ENCODE data around the gene MAP2. TPM values are rescaled to one million over a fixed set of nuclear protein-coding genes. Genes with fewer than 3 reads are reported as not detected.
A peak's percentile ranks its signal among the peaks of the same experiment; 100 is the strongest.

Gene MAP2
- total and polyA plus RNA-seq, 10 of the 15 experiments (the other 5 are each of a cell fraction or from before 2014, with no cell fraction given) = 0.01 TPM; not detected in 9

DNA sequence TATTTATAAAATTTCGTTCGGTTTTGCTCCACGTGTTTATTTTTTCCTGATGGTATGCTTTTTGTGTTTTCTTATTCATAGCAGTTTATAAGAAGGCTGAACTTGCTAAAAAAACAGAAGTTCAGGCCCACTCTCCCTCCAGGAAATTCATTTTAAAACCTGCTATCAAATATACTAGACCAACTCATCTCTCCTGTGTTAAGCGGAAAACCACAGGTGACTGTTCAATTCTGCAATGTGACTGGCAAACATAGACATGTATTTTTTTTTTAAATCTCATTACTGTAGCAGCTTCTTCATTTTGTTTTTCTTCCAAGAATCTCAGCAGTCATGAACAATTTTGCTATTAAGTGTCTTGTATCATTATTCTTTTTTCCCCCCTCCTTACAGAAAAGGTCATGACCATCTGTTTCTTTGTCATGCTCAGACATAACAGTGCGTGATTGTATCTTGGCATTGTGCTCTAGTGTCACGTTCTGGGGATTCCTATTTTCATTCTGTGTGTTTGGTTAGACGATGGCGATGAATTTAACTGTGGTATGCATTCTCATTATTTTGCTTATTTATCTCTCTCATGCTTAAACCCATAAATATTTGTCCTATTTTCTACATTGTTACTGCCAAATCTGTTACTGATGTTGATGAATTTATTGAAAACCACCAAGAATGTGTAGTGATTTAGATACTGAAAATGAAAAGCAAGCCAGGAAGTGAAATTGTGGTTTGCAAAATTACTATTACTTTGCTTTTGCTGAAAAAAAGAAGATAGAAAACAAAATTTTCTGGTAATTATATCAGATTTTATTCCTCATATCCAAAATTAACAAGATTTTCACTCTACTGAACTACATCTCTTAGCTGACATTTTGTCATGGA, 273.2 kb downstream of the MAP2 start (continued):
- TF ChIP-seq TCF7 (IDR thresholded peaks at IDR 0.05; ENCODE audit: borderline replicate concordance) (no peak), FOXM1 (IDR thresholded peaks at IDR 0.05; ENCODE audit: low read depth, low read length) (0 out of 2 replicates have a peak, but pooled peaks have one; percentile 36), GABPA (IDR thresholded peaks at IDR 0.05; ENCODE audit: low read depth) (0 out of 2 replicates have a peak, but pooled peaks have one; percentile 5)

DNA sequence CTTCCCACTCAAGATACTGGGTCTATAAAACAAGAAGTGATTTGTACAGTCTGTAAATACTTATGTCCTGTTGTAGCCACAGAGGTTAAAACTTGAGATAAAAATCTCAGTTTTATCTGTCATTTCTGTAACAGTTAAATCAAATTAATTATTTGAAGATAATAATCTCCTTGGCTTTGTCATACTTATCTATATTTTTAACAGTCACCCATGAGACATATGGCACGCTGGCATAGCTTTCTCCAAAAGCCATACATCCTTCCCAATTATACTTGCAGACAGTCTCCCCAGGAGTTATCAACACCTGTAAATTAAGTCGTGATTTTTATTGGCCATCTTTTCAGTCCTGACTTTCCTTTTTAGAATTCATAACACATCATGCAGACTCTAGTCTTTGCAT, 278.9 kb downstream of the MAP2 start:
- ATAC-seq = no peak
- TF ChIP-seq KAT2A (conservative IDR thresholded peaks at IDR 0.05; ENCODE audit: control insufficient read depth, low read depth, low read length) (no peak), EZH2 (IDR thresholded peaks at IDR 0.05; ENCODE audit: borderline replicate concordance, control insufficient read depth, low read depth, low read length) (no peak), TCF7 (IDR thresholded peaks at IDR 0.05; ENCODE audit: borderline replicate concordance) (no peak), TCF12 (IDR thresholded peaks at IDR 0.05; ENCODE audit: low read depth, low read length) (no peak), HDAC6 (IDR thresholded peaks at IDR 0.05; ENCODE audit: unreplicated experiment) (no peak), RAD51 (IDR thresholded peaks at IDR 0.05) (no peak), ZNF274 (IDR thresholded peaks at IDR 0.05; ENCODE audit: insufficient read depth, insufficient read length) (no peak), LARP7 (IDR thresholded peaks at IDR 0.05) (no peak)
- TF ChIP-seq, protein P1, sequence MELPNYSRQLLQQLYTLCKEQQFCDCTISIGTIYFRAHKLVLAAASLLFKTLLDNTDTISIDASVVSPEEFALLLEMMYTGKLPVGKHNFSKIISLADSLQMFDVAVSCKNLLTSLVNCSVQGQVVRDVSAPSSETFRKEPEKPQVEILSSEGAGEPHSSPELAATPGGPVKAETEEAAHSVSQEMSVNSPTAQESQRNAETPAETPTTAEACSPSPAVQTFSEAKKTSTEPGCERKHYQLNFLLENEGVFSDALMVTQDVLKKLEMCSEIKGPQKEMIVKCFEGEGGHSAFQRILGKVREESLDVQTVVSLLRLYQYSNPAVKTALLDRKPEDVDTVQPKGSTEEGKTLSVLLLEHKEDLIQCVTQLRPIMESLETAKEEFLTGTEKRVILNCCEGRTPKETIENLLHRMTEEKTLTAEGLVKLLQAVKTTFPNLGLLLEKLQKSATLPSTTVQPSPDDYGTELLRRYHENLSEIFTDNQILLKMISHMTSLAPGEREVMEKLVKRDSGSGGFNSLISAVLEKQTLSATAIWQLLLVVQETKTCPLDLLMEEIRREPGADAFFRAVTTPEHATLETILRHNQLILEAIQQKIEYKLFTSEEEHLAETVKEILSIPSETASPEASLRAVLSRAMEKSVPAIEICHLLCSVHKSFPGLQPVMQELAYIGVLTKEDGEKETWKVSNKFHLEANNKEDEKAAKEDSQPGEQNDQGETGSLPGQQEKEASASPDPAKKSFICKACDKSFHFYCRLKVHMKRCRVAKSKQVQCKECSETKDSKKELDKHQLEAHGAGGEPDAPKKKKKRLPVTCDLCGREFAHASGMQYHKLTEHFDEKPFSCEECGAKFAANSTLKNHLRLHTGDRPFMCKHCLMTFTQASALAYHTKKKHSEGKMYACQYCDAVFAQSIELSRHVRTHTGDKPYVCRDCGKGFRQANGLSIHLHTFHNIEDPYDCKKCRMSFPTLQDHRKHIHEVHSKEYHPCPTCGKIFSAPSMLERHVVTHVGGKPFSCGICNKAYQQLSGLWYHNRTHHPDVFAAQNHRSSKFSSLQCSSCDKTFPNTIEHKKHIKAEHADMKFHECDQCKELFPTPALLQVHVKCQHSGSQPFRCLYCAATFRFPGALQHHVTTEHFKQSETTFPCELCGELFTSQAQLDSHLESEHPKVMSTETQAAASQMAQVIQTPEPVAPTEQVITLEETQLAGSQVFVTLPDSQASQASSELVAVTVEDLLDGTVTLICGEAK (IDR thresholded peaks at IDR 0.05; ENCODE audit: borderline replicate concordance) = no peak
- TF ChIP-seq, protein P2, sequence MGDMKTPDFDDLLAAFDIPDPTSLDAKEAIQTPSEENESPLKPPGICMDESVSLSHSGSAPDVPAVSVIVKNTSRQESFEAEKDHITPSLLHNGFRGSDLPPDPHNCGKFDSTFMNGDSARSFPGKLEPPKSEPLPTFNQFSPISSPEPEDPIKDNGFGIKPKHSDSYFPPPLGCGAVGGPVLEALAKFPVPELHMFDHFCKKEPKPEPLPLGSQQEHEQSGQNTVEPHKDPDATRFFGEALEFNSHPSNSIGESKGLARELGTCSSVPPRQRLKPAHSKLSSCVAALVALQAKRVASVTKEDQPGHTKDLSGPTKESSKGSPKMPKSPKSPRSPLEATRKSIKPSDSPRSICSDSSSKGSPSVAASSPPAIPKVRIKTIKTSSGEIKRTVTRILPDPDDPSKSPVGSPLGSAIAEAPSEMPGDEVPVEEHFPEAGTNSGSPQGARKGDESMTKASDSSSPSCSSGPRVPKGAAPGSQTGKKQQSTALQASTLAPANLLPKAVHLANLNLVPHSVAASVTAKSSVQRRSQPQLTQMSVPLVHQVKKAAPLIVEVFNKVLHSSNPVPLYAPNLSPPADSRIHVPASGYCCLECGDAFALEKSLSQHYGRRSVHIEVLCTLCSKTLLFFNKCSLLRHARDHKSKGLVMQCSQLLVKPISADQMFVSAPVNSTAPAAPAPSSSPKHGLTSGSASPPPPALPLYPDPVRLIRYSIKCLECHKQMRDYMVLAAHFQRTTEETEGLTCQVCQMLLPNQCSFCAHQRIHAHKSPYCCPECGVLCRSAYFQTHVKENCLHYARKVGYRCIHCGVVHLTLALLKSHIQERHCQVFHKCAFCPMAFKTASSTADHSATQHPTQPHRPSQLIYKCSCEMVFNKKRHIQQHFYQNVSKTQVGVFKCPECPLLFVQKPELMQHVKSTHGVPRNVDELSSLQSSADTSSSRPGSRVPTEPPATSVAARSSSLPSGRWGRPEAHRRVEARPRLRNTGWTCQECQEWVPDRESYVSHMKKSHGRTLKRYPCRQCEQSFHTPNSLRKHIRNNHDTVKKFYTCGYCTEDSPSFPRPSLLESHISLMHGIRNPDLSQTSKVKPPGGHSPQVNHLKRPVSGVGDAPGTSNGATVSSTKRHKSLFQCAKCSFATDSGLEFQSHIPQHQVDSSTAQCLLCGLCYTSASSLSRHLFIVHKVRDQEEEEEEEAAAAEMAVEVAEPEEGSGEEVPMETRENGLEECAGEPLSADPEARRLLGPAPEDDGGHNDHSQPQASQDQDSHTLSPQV (IDR thresholded peaks at IDR 0.05) = no peak

More for the DNA sequence above, 278.9 kb downstream of the MAP2 start:
- ChIA-PET RAD21 (ENCODE audit: unreplicated experiment) (no interaction called here), POLR2A (no interaction called here), CTCF (no interaction called here), SMC1A (ENCODE audit: uncharacterized antibody, unreplicated experiment) (no interaction called here)
- no TSS peak for BruUV-seq (replicated peaks)
- no peaks in the 10 kb centered on the region for H3K36me3 ChIP-seq (ENCODE audit: control insufficient read depth in 2 of 2, insufficient read depth in 2 of 2, low read length in 1 of 2)
- H3K4me1 ChIP-seq (ENCODE audit: control insufficient read depth, insufficient read depth, low read length) = no peaks in the 10 kb centered on the region; the same call in 1 of the 2 replicates
- 42% methylated on average over 2 of the region's 2 CpGs for WGBS (ENCODE audit: insufficient coverage, insufficient replicate concordance, low lambda C conversion rate, missing lambda C conversion rate)
- DNase-seq (ENCODE audit: low read depth, low spot score) = no peak
- no peak overlapping the region for H3K4me3 ChIP-seq
- H3K9ac ChIP-seq (ENCODE audit: control insufficient read depth, insufficient read depth, low read length) = no peak overlapping the region
- no peaks in the 10 kb centered on the region for H3K9me3 ChIP-seq (replicated peaks; ENCODE audit: control insufficient read depth, insufficient read depth, low read length)
- intact Hi-C loops (cut with micrococcal nuclease; ENCODE audit: unreplicated experiment) = no loop called here
- H4K20me1 ChIP-seq (ENCODE audit: control insufficient read depth, insufficient read depth) = no peaks in the 10 kb centered on the region
- H3K27me3 ChIP-seq (replicated peaks in 1 of 2; ENCODE audit: control insufficient read depth in 2 of 2, insufficient read depth in 2 of 2, low read length in 1 of 2) = no peaks in the 10 kb centered on the region
- no peaks in the 10 kb centered on the region for H3K79me2 ChIP-seq (ENCODE audit: control insufficient read depth, insufficient read depth, low read length)
- in situ Hi-C loops (cut with MboI) = no loop called here
- no peak overlapping the region for H3K27ac ChIP-seq (ENCODE audit: control insufficient read depth, insufficient read depth)
- H3K4me2 ChIP-seq (ENCODE audit: control insufficient read depth, insufficient read depth) = no peak overlapping the region
- H2AFZ ChIP-seq (ENCODE audit: control insufficient read depth, low read depth, low read length) = no peak overlapping the region
- FAIRE-seq = no peak

Data from GM12878 (cell line).